Measurements from ENCODE around the gene BRD3. TPM values are rescaled to one million over a fixed set of nuclear protein-coding genes. Genes with fewer than 3 reads are reported as not detected.

Gene BRD3
- total and polyA plus RNA-seq, 4 experiments from 2014 or later = 16.0 to 48.5 (median 30.5) TPM

DNA sequence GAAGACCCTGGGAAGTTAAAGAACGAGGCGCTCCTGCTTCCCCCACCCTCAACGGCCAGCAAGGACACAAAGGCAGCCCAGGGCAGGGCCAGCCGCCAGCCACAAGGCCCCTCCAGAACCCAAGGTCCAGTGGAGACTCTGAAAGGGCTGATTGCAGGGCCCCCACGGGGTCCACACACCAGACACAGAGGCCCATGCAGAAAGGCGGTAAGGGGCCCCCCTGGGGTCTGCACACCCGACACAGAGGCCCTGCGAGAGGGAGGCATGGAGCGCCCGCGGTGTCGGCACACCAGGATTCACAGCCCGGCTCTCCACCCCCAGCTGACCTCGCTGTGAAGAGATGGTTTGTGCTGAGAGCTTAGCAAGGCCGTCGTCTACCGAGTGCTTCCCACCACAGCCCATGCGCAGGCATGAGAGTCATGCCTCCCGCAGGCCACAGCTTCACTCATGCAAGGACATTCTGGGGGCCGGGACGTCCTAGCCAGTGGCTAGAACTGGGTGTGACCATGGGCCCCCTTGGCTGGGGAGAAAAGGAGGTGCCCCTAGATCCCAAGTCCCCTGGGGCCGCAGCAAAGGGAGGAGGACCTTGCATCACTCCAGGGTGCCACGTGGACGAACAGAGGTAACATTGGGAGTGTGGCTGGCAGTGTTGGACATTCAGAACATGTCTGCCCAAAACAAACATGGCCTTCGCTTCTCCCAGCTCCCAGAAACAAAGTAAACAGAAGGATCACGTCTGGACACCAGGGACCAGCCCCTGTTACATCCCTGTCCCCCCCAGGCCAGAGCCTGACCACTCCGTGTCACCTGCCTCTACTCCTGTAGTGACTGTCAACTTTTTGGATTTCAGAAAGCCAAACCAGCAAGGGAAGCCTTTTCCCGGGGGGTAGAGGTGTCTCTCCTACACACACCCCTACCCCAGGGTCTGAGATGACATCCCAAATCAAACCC, 9.8 kb downstream of the BRD3 start:
- H3K4me3 Mint-ChIP-seq = no peak overlapping the region
- H3K4me1 ChIP-seq (ENCODE audit: insufficient read depth, low read length) = peaks cover 28% of the 10 kb centered on the region
- ChIA-PET CTCF (ENCODE audit: partially characterized antibody) (no interaction called here), POLR2A (ENCODE audit: partially characterized antibody) (no interaction called here)
- peaks cover 0 to 3% of the 10 kb centered on the region in 2 donors for H3K36me3 Mint-ChIP-seq
- H3K27me3 ChIP-seq (ENCODE audit: insufficient read depth, low read length) = no peaks in the 10 kb centered on the region
- H3K9me3 Mint-ChIP-seq = no peaks in the 10 kb centered on the region
- DNase-seq = no peak
- no peak overlapping the region for H3K4me3 ChIP-seq (ENCODE audit: low read length in 2 of 2)
- intact Hi-C loops (cut with micrococcal nuclease) = no loop called here
- no peaks in the 10 kb centered on the region for H3K36me3 ChIP-seq (ENCODE audit: insufficient read depth, low read length)
- peaks cover 16 to 53% (median 38%) of the 10 kb centered on the region in 4 donors for H3K4me1 Mint-ChIP-seq
- H3K27ac ChIP-seq (ENCODE audit: low read depth, low read length) = no peak overlapping the region
- no peaks in the 10 kb centered on the region for H3K9me3 ChIP-seq (ENCODE audit: control insufficient read depth in 1 of 2, low read length in 2 of 2)
- H3K27ac Mint-ChIP-seq = no peak overlapping the region
- no peaks in the 10 kb centered on the region for H3K27me3 Mint-ChIP-seq

GRCh38 chr9:134057307-134057657, 10.5 kb downstream of the BRD3 start:
- H3K27ac ChIP-seq (ENCODE audit: low read depth, low read length) = no peak overlapping the region
- H3K9me3 Mint-ChIP-seq = no peaks in the 10 kb centered on the region
- H3K4me3 Mint-ChIP-seq = no peak overlapping the region
- no peaks in the 10 kb centered on the region for H3K36me3 ChIP-seq (ENCODE audit: insufficient read depth, low read length)
- H3K36me3 Mint-ChIP-seq = peaks cover 0 to 5% of the 10 kb centered on the region in 2 donors
- H3K4me1 Mint-ChIP-seq = peaks cover 14 to 46% (median 32%) of the 10 kb centered on the region in 4 donors
- H3K4me1 ChIP-seq (ENCODE audit: insufficient read depth, low read length) = peaks cover 28% of the 10 kb centered on the region
- H3K4me3 ChIP-seq (ENCODE audit: low read length in 2 of 2) = no peak overlapping the region
- H3K27me3 Mint-ChIP-seq = no peaks in the 10 kb centered on the region
- intact Hi-C loops (cut with micrococcal nuclease) = no loop called here
- no peaks in the 10 kb centered on the region for H3K27me3 ChIP-seq (ENCODE audit: insufficient read depth, low read length)
- DNase-seq = no peak
- POLR2A ChIA-PET (ENCODE audit: partially characterized antibody) = no interaction called here
- CTCF ChIA-PET (ENCODE audit: partially characterized antibody) = no interaction called here
- peak overlapping the region in 1 of 7 donors; percentile 48 for H3K27ac Mint-ChIP-seq
- H3K9me3 ChIP-seq (ENCODE audit: control insufficient read depth in 1 of 2, low read length in 2 of 2) = no peaks in the 10 kb centered on the region

DNA sequence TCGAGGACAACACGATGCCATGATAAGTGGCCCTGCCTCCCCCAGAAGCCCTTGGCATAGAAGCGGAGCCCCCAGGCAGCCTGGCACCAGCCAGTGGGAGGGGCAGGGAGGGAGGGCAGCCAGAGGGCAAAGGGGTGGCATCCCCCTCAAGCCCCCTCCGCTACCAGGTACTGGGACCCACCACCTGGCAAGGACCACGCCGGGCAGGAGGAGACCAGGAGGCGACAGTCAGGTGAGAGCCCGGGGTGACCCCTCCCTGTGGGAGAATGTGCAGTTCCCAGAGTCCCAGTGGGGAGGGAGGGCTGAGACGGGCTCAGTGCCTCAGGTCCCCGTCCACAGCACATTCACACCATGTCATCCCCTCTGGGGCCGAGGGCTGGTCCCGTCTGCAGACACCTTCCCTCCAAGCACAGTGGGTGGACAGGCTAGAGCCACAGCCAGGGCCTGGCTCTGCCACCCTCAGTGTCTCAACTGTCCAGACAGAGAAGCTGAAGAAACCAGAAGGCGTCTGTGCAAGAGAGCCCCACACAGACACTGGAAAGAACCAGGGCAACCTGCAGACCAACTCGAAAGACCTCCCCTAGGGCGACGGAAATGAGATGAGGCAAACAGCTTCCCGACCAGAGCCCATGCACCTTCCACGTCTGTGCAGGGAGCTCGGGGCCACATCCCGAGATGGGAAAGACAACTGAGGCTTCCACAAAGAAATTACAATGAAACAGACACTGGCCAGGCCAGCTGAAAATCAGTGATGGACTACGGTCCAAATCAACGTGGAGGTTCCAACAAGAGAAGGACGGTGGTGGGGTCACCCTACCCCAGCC, 11.1 kb downstream of the BRD3 start:
- DNase-seq = no peak
- Mint-ChIP-seq H3K27ac (peak overlapping the region in 3 of 7 donors; percentile 36 to 51 (median 48)), H3K4me1 (peaks cover 12 to 43% (median 31%) of the 10 kb centered on the region in 4 donors), H3K4me3 (no peak overlapping the region), H3K36me3 (peaks cover under 1 to 9% of the 10 kb centered on the region in 2 donors), H3K27me3 (no peaks in the 10 kb centered on the region), H3K9me3 (no peaks in the 10 kb centered on the region)
- no peaks in the 10 kb centered on the region for H3K36me3 ChIP-seq (ENCODE audit: insufficient read depth, low read length)
- intact Hi-C loops (cut with micrococcal nuclease) = no loop called here
- no peaks in the 10 kb centered on the region for H3K27me3 ChIP-seq (ENCODE audit: insufficient read depth, low read length)
- peaks cover 25% of the 10 kb centered on the region for H3K4me1 ChIP-seq (ENCODE audit: insufficient read depth, low read length)
- H3K27ac ChIP-seq (ENCODE audit: low read depth, low read length) = no peak overlapping the region
- H3K9me3 ChIP-seq (ENCODE audit: control insufficient read depth in 1 of 2, low read length in 2 of 2) = no peaks in the 10 kb centered on the region
- POLR2A ChIA-PET (ENCODE audit: partially characterized antibody) = no interaction called here
- H3K4me3 ChIP-seq (ENCODE audit: low read length in 2 of 2) = no peak overlapping the region
- CTCF ChIA-PET (ENCODE audit: partially characterized antibody) = no interaction called here

GRCh38 chr9:134055981-134056461, 11.8 kb downstream of the BRD3 start:
- CTCF ChIA-PET (ENCODE audit: partially characterized antibody) = no interaction called here
- H3K36me3 Mint-ChIP-seq = peaks cover 8 to 15% of the 10 kb centered on the region in 2 donors
- DNase-seq = no peak
- no peaks in the 10 kb centered on the region for H3K27me3 Mint-ChIP-seq
- H3K9me3 ChIP-seq (ENCODE audit: control insufficient read depth in 1 of 2, low read length in 2 of 2) = no peaks in the 10 kb centered on the region
- no peaks in the 10 kb centered on the region for H3K27me3 ChIP-seq (ENCODE audit: insufficient read depth, low read length)
- peaks cover 11 to 38% (median 30%) of the 10 kb centered on the region in 4 donors for H3K4me1 Mint-ChIP-seq
- no peaks in the 10 kb centered on the region for H3K36me3 ChIP-seq (ENCODE audit: insufficient read depth, low read length)
- H3K4me3 ChIP-seq (ENCODE audit: low read length in 2 of 2) = no peak overlapping the region
- H3K4me1 ChIP-seq (ENCODE audit: insufficient read depth, low read length) = peaks cover 18% of the 10 kb centered on the region
- no peaks in the 10 kb centered on the region for H3K9me3 Mint-ChIP-seq
- H3K27ac ChIP-seq (ENCODE audit: low read depth, low read length) = no peak overlapping the region
- intact Hi-C loops (cut with micrococcal nuclease) = no loop called here
- POLR2A ChIA-PET (ENCODE audit: partially characterized antibody) = no interaction called here
- no peak overlapping the region for H3K4me3 Mint-ChIP-seq
- H3K27ac Mint-ChIP-seq = peak overlapping the region in 1 of 7 donors; percentile 52

GRCh38 chr9:134054891-134055811, 12.7 kb downstream of the BRD3 start:
- H3K27me3 Mint-ChIP-seq = no peaks in the 10 kb centered on the region
- POLR2A ChIA-PET (ENCODE audit: partially characterized antibody) = no interaction called here
- H3K36me3 ChIP-seq (ENCODE audit: insufficient read depth, low read length) = peaks cover 1% of the 10 kb centered on the region

DNA sequence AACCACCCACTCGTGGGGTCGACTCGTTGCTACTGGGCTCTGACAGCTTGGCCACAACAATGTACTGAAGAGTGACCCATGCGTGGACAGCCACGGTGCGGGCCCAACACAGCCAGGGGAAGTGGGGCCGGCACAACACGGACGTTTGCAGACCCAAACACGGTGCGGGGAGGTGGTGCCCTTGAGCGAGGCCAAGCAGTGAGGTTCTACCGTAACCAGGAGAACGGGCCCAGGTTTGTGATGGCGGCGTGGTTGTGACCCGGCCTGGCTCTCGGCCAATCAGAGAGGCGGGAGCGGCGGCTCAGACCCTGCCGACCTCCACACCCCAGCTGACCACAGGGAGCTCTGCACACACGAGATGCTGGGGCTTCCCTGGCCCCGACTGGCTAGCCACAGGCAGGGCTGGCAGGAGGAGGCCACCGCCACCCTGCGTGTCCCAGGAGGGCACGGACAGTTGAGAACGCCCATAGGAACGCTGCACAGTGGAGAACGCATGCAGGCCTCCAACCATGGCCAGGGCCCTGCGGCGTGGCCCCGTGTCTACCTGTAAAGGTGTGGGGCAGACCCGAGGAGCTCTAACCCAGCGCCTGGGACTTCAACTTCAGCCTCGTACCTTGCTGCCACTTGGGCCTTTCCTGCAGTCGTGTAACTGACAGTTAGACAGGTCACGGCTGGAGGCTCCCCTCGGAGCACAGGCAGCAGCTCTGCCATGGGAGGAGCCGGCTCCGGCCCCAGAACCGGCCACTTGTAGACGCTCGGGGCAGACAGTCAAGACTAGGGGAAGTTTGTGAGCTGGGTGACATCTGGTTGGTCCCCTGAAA, 13.7 kb downstream of the BRD3 start:
- H3K4me1 Mint-ChIP-seq = peaks cover 6 to 21% (median 15%) of the 10 kb centered on the region in 4 donors
- ChIA-PET CTCF (ENCODE audit: partially characterized antibody) (no interaction called here), POLR2A (ENCODE audit: partially characterized antibody) (no interaction called here)
- no peaks in the 10 kb centered on the region for H3K27me3 ChIP-seq (ENCODE audit: insufficient read depth, low read length)
- no peak overlapping the region for H3K27ac ChIP-seq (ENCODE audit: low read depth, low read length)
- peaks cover 9 to 26% of the 10 kb centered on the region in 2 donors for H3K36me3 Mint-ChIP-seq
- H3K27ac Mint-ChIP-seq = no peak overlapping the region
- peaks cover 11% of the 10 kb centered on the region for H3K36me3 ChIP-seq (ENCODE audit: insufficient read depth, low read length)
- intact Hi-C loops (cut with micrococcal nuclease) = no loop called here
- H3K27me3 Mint-ChIP-seq = no peaks in the 10 kb centered on the region
- peaks cover 0 to 2% (median 0%) of the 10 kb centered on the region in 8 donors for H3K9me3 Mint-ChIP-seq
- DNase-seq = no peak
- no peaks in the 10 kb centered on the region for H3K9me3 ChIP-seq (ENCODE audit: control insufficient read depth in 1 of 2, low read length in 2 of 2)
- H3K4me3 Mint-ChIP-seq = no peak overlapping the region
- H3K4me1 ChIP-seq (ENCODE audit: insufficient read depth, low read length) = no peaks in the 10 kb centered on the region
- H3K4me3 ChIP-seq (ENCODE audit: low read length in 2 of 2) = no peak overlapping the region

More at GRCh38 chr9:134054891-134055811, 12.7 kb downstream of the BRD3 start:
- CTCF ChIA-PET (ENCODE audit: partially characterized antibody) = no interaction called here
- no peak overlapping the region for H3K4me3 ChIP-seq (ENCODE audit: low read length in 2 of 2)
- Mint-ChIP-seq H3K4me1 (peaks cover 8 to 29% (median 23%) of the 10 kb centered on the region in 4 donors), H3K4me3 (no peak overlapping the region), H3K36me3 (peaks cover 9 to 22% of the 10 kb centered on the region in 2 donors), H3K27ac (no peak overlapping the region), H3K9me3 (no peaks in the 10 kb centered on the region)
- H3K27ac ChIP-seq (ENCODE audit: low read depth, low read length) = no peak overlapping the region
- H3K4me1 ChIP-seq (ENCODE audit: insufficient read depth, low read length) = peaks cover 10% of the 10 kb centered on the region
- intact Hi-C loops (cut with micrococcal nuclease) = no loop called here
- H3K9me3 ChIP-seq (ENCODE audit: control insufficient read depth in 1 of 2, low read length in 2 of 2) = no peaks in the 10 kb centered on the region
- DNase-seq = no peak
- H3K27me3 ChIP-seq (ENCODE audit: insufficient read depth, low read length) = no peaks in the 10 kb centered on the region
